NB4 (cell line): ENCODE data around the gene PCARE.

Experiments
- DNase-seq: peaks from one replicate; pipeline ENCODE4 v3.0.0; 2010; ENCODE audit warnings: low read depth
- H3K4me3 ChIP-seq: one replicate; pipeline ENCODE4 v1.5.1; 2011; ENCODE audit warnings: mild to moderate bottlenecking, low read depth, low read length, moderate library complexity
- MYC ChIP-seq: IDR thresholded peaks from 2 replicates; pipeline ENCODE4 v1.6.1; 2011; ENCODE audit warnings: low read depth, low read length
- POLR2A ChIP-seq: IDR thresholded peaks from 2 replicates; pipeline ENCODE4 v1.6.1; 2011; ENCODE audit warnings: mild to moderate bottlenecking; ENCODE audit not compliant: insufficient read length; ENCODE audit errors: extremely low read depth
- TF ChIP-seq, protein P1 (sequence below): IDR thresholded peaks from one replicate; pipeline ENCODE4 v1.5.1; 2012; ENCODE audit warnings: low read depth, low read length
- TF ChIP-seq, protein P2 (sequence below): IDR thresholded peaks from 2 replicates; pipeline ENCODE4 v1.6.1; 2011; ENCODE audit warnings: low read depth, low read length

Gene PCARE

GRCh38 chr2:29016504-29016903 lies 57.8 kb downstream of the PCARE start:
- DNase-seq: peak; percentile 80
- no peak overlapping the region for H3K4me3 ChIP-seq
- TF ChIP-seq POLR2A (no peak), MYC (no peak)
- TF ChIP-seq, protein P1, sequence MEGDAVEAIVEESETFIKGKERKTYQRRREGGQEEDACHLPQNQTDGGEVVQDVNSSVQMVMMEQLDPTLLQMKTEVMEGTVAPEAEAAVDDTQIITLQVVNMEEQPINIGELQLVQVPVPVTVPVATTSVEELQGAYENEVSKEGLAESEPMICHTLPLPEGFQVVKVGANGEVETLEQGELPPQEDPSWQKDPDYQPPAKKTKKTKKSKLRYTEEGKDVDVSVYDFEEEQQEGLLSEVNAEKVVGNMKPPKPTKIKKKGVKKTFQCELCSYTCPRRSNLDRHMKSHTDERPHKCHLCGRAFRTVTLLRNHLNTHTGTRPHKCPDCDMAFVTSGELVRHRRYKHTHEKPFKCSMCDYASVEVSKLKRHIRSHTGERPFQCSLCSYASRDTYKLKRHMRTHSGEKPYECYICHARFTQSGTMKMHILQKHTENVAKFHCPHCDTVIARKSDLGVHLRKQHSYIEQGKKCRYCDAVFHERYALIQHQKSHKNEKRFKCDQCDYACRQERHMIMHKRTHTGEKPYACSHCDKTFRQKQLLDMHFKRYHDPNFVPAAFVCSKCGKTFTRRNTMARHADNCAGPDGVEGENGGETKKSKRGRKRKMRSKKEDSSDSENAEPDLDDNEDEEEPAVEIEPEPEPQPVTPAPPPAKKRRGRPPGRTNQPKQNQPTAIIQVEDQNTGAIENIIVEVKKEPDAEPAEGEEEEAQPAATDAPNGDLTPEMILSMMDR: no peak
- TF ChIP-seq, protein P2, sequence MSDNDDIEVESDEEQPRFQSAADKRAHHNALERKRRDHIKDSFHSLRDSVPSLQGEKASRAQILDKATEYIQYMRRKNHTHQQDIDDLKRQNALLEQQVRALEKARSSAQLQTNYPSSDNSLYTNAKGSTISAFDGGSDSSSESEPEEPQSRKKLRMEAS: no peak

- no peak for TF ChIP-seq MYC
- TF ChIP-seq, protein P2: no peak
- TF ChIP-seq POLR2A: no peak
- TF ChIP-seq, protein P1: no peak
- DNase-seq: peak; percentile 21
- no peak overlapping the region for H3K4me3 ChIP-seq
Observed at GRCh38 chr2:29015701-29016470, 58.4 kb downstream of the PCARE start.

DNA sequence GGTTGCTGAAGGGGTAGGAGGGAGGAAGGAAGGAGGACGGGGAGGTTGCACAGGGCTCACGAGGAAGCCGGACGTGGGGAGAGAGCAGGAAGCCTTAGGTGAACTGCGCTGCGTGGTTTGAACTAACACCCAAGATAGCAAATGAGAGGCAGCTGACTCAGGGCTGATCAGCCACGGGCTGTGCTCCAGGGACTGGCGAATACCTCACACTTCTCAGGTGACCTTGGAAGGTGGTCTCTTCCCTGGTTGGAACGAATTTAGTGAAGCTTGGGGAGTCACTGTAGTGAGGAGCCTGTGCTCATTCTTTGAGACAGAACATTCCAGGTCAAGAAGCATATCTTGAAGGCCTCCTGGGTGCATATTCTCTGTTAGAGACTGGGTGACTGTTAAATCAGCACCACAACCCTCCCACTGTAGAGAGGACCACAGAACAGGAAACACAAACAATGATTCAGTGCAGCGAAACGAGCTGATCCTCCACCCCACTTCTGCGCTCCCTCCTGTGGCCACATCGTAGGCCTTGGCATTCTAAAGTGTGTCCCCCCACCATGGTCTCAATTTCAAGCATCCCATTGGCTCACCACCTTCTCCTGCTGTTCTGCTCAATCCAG lies 59.4 kb downstream of the PCARE start:
- H3K4me3 ChIP-seq: peak overlapping the region; percentile 42
- DNase-seq: peak; percentile 93
- TF ChIP-seq, protein P1: peak; percentile 51
- TF ChIP-seq POLR2A (no peak), MYC (peak; percentile 82)
- TF ChIP-seq, protein P2: peak; percentile 73

DNA sequence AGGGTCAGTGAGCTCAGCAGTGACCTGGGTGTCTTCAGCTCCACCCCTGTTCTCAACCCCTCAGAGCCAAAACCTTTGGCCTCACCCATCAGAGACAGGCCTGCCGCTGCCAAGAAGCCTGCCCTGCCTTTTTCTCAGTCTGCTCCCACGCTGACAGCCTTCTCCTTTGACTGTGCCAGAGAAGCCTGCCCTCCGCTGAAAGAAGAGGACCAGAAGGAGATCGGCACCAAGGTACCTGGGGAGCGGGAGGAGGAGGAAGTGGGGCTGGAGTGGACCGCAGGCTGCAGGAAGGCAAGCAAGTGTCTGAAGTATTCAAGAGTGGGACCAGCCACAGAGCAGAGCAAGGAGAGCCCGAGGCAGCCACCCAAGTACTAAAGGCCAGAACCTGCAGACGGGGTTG lies 60.0 kb downstream of the PCARE start:
- no peak for DNase-seq
- H3K4me3 ChIP-seq: peak overlapping the region; percentile 42
- TF ChIP-seq POLR2A (no peak), MYC (no peak)
- TF ChIP-seq, protein P2: no peak
- TF ChIP-seq, protein P1: no peak

DNA sequence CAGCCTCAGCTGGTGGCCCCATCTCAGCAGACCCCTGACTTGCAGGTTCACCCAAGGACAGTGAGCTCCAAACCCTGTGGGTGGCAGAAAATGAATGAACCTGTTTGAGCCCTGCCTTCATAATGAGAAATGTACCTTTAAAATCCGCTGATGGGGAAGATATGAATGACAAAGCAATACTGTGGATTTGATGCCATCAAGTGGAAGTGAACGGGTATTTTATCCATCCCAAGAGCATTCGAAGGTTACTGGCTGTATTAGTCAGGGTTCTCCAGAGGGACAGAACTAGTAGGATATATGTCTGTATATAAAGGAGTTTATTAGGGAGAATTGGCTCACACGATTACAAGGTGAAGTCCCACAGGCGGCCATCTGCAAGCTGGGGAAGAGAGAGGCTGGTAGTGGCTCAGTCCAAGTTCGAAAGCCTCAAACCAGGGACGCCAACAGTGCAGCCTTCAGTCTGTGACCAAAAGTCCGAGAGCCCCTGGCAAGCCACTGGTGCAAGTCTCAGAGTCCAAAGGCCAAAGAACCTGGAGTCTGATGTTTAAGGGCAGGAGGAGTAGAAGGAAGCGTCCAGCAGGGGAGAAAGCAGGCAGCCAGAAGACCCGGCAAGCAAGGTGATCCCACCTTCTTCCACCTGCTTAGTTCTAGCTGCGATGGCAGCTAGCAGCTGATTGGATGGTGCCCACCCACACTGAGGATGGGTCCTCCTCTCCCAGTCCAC lies 61.1 kb downstream of the PCARE start:
- H3K4me3 ChIP-seq: no peak overlapping the region
- no peak for TF ChIP-seq MYC
- TF ChIP-seq, protein P1: no peak
- TF ChIP-seq, protein P2: no peak
- no peak for TF ChIP-seq POLR2A
- DNase-seq: peak; percentile 76
